Stimulated activated CD4-positive, alpha-beta T cell treated with anti-CD3 and anti-CD28 coated beads, TNF-alpha, amount 100 ng/mL, for 48 hours (primary cell): ENCODE results near the gene PTX4.

ENCODE experiments used
- DNase-seq, 3 donors: peaks; one replicate each; pipeline ENCODE4 v3.0.0-alpha.2; 2020; ENCODE audit warnings: low read depth in 3 of 3

Gene PTX4

GRCh38 chr16:1488619-1489018 is at the start of gene PTX4:
Gene PTX4, minus strand, starts transcription at chr16:1488944. Its CDS starts 35 bp downstream, at chr16:1488909.
- no peak for DNase-seq

- no peak for DNase-seq
Observed at GRCh38 chr16:1537763-1538289, 49.1 kb upstream of the PTX4 start.

GRCh38 chr16:1537138-1537577 is 48.4 kb upstream of the PTX4 start:
- DNase-seq: no peak

GRCh38 chr16:1536601-1537000 is 47.9 kb upstream of the PTX4 start:
- no peak for DNase-seq

GRCh38 chr16:1535391-1536291 is 46.9 kb upstream of the PTX4 start:
- no peak for DNase-seq

GRCh38 chr16:1534021-1535020 is 45.6 kb upstream of the PTX4 start:
- no peak for DNase-seq

GRCh38 chr16:1533443-1533951 is 44.8 kb upstream of the PTX4 start, which contains the start of gene TMEM204:
Gene TMEM204, plus strand, starts transcription at chr16:1533666. Its CDS starts 610 bp downstream, at chr16:1534276.
- DNase-seq: no peak

GRCh38 chr16:1532771-1533170 is 44.0 kb upstream of the PTX4 start:
- no peak for DNase-seq

GRCh38 chr16:1532081-1532760 is 43.5 kb upstream of the PTX4 start:
- DNase-seq: no peak

GRCh38 chr16:1531638-1531910 is 42.8 kb upstream of the PTX4 start:
- DNase-seq: no peak

- DNase-seq: no peak
Observed at GRCh38 chr16:1530883-1531637, 42.3 kb upstream of the PTX4 start.

GRCh38 chr16:1530349-1530882 is 41.7 kb upstream of the PTX4 start:
- no peak for DNase-seq

- no peak for DNase-seq
Observed at GRCh38 chr16:1528921-1529537, 40.3 kb upstream of the PTX4 start.

- DNase-seq: no peak
Observed at GRCh38 chr16:1527836-1528811, 39.4 kb upstream of the PTX4 start.

GRCh38 chr16:1526608-1527555 is 38.1 kb upstream of the PTX4 start:
- DNase-seq: no peak

- DNase-seq: no peak
Observed at GRCh38 chr16:1525871-1526607, 37.3 kb upstream of the PTX4 start.

GRCh38 chr16:1524366-1524765 is 35.6 kb upstream of the PTX4 start:
- no peak for DNase-seq
